CD14-positive monocyte (primary cell): ENCODE results near the gene OSBP2. TPM values are rescaled to one million over a fixed set of nuclear protein-coding genes. Genes with fewer than 3 reads are reported as not detected.

ENCODE experiments used
- DNase-seq, 3 donors: peaks; one replicate each; pipeline ENCODE4 v3.0.0-alpha.2; 2011 to 2022
- H2AFZ ChIP-seq: 2 replicates; pipeline ENCODE4 v1.6.0; 2012; ENCODE audit warnings: mild to moderate bottlenecking, low read depth, low read length, inconsistent platforms; ENCODE audit not compliant: insufficient read depth, poor library complexity, severe bottlenecking
- H3K27ac ChIP-seq, 2 donors: 1 replicate in 1 of 2; 2 replicates in 1 of 2; pipeline ENCODE4 v1.5.1; 2012 to 2013; ENCODE audit warnings: low read length in 2 of 2, control low read depth in 1 of 2, inconsistent platforms in 1 of 2, low read depth in 1 of 2, mild to moderate bottlenecking in 1 of 2
- H3K27me3 ChIP-seq, 2 donors: one replicate each; pipeline versions ENCODE4 v1.6.0 to v1.6.1; 2011 to 2013; ENCODE audit warnings: low read length in 2 of 2; ENCODE audit not compliant: control insufficient read depth in 2 of 2, insufficient read depth in 2 of 2
- H3K36me3 ChIP-seq, 2 donors: replicated peaks in 1 of 2; 1 replicate in 1 of 2; 2 replicates in 1 of 2; pipeline versions ENCODE4 v1.5.1 to v1.6.1; 2012 to 2013; ENCODE audit warnings: low read length in 2 of 2, control low read depth in 1 of 2, inconsistent platforms in 1 of 2, mild to moderate bottlenecking in 1 of 2; ENCODE audit not compliant: insufficient read depth in 2 of 2, control insufficient read depth in 1 of 2
- H3K4me1 ChIP-seq, 2 donors: 1 replicate in 1 of 2; 2 replicates in 1 of 2; pipeline versions ENCODE4 v1.5.1 to v1.6.1; 2012 to 2013; ENCODE audit warnings: low read length in 2 of 2, control low read depth in 1 of 2, inconsistent platforms in 1 of 2, mild to moderate bottlenecking in 1 of 2, moderate library complexity in 1 of 2; ENCODE audit not compliant: insufficient read depth in 2 of 2, control insufficient read depth in 1 of 2
- H3K4me2 ChIP-seq: replicated peaks from 2 replicates; pipeline ENCODE3; 2012; ENCODE audit warnings: low read length, moderate library complexity, mild to moderate bottlenecking; ENCODE audit not compliant: poor library complexity, severe bottlenecking; ENCODE audit errors: extremely low read depth
- H3K4me3 ChIP-seq, 3 experiments: fragments of 200-600 bp in 1 of 3; sonication (generic) in 1 of 3; replicated peaks in 1 of 3; 1 replicate in 2 of 3; 2 replicates in 1 of 3; pipeline ENCODE4 v1.5.1; 2011 to 2013; ENCODE audit warnings: low read length in 3 of 3, mild to moderate bottlenecking in 3 of 3, control low read depth in 2 of 3, low read depth in 2 of 3, inconsistent platforms in 1 of 3, moderate library complexity in 1 of 3
- H3K79me2 ChIP-seq: 2 replicates; pipeline ENCODE4 v1.6.0; 2012; ENCODE audit warnings: mild to moderate bottlenecking, control low read depth, inconsistent platforms, low read length, moderate library complexity; ENCODE audit not compliant: insufficient read depth
- H3K9ac ChIP-seq: 2 replicates; pipeline ENCODE4 v1.6.0; 2017; ENCODE audit warnings: low read length, mild to moderate bottlenecking; ENCODE audit not compliant: insufficient read depth, poor library complexity, severe bottlenecking
- H3K9me3 ChIP-seq, 2 donors: replicated peaks in 1 of 2; 1 replicate in 1 of 2; 2 replicates in 1 of 2; pipeline versions ENCODE4 v1.5.1 to v1.6.1; 2012 to 2013; ENCODE audit warnings: low read length in 2 of 2, control low read depth in 1 of 2; ENCODE audit not compliant: control insufficient read depth in 1 of 2, insufficient read depth in 1 of 2
- H4K20me1 ChIP-seq: 2 replicates; pipeline ENCODE4 v1.6.0; 2012; ENCODE audit warnings: mild to moderate bottlenecking, low read length, control low read depth, moderate library complexity; ENCODE audit not compliant: insufficient read depth
- H3K27ac Mint-ChIP-seq, 7 donors: one replicate each; pipeline ENCODE4 v1.8.0; 2020; ENCODE audit warnings: mild to moderate bottlenecking in 7 of 7, mixed read lengths in 7 of 7, moderate library complexity in 6 of 7, inconsistent platforms in 2 of 7
- H3K27me3 Mint-ChIP-seq, 3 donors: one replicate each; pipeline ENCODE4 v1.8.0; 2021 to 2022; ENCODE audit warnings: low read depth in 3 of 3, mild to moderate bottlenecking in 3 of 3, mixed read lengths in 3 of 3, moderate library complexity in 3 of 3, inconsistent platforms in 1 of 3
- H3K36me3 Mint-ChIP-seq, 2 donors: one replicate each; pipeline ENCODE4 v1.8.0; 2020; ENCODE audit warnings: mixed read lengths in 2 of 2, inconsistent platforms in 1 of 2, mild to moderate bottlenecking in 1 of 2
- H3K4me1 Mint-ChIP-seq: one replicate; pipeline ENCODE4 v1.8.0; 2020; ENCODE audit warnings: mild to moderate bottlenecking, mixed read lengths
- H3K4me3 Mint-ChIP-seq, 2 donors: one replicate each; pipeline ENCODE4 v1.8.0; 2020; ENCODE audit warnings: mild to moderate bottlenecking in 2 of 2, mixed read lengths in 2 of 2, moderate library complexity in 1 of 2
- H3K9me3 Mint-ChIP-seq, 7 donors: one replicate each; pipeline ENCODE4 v1.8.0; 2020 to 2022; ENCODE audit warnings: mixed read lengths in 7 of 7, mild to moderate bottlenecking in 6 of 7, moderate library complexity in 6 of 7, inconsistent platforms in 2 of 7
- CTCF ChIP-seq: fragments of 200-600 bp; IDR thresholded peaks from one replicate; pipeline ENCODE4 v1.8.0; 2022; ENCODE audit warnings: antibody characterized with exemption, mild to moderate bottlenecking
- WGBS: methylation state at CpG from one replicate; pipeline ENCODE4 v1.1.5; 2013; ENCODE audit warnings: missing lambda C conversion rate; ENCODE audit not compliant: insufficient coverage; 5-methylcytosine and 5-hydroxymethylcytosine counted together
- intact Hi-C, 2 donors: fragments of 100-400 bp; cut with micrococcal nuclease; formaldehyde crosslinking; loops; one replicate each; pipeline versions ENCODE4 v1.15.0 to v1.15.1; 2023
- polyA plus RNA-seq, 3 donors: library from polyadenylated mRNA; depleted of rRNA in 1 of 3; unstranded in 2 of 3; stranded (reverse) in 1 of 3; fragments of 300-500 nt in 2 of 3; fragments of >200 nt in 1 of 3; fragmentation: Illumina TruSeq in 2 of 3; gene quantifications; 1 replicate in 2 of 3; 2 replicates in 1 of 3; pipeline ENCODE4 v1.2.3, GENCODE V29; 2012 to 2021

The OSBP2 gene
- polyA plus RNA-seq, 3 donors, result 0.21 to 0.54 TPM; not detected in 1

DNA sequence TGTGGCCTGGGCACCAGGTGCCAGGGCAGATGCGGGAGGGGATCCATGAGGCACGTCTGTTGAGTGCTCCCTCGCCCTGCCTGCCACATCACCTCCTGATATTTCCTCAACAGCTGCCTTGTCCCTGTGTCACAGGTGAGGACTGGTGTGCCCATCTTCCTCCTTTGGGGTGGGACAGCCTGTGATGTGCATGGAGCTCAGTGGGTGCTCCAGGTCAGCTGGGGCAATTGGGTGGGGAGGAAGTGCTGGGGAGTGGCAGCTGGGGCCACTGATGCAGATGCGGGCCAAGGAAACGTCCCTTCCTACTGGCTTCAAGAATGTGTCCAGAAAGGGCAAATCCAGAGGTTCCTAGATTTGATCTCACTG is 190.3 kb downstream of the OSBP2 start:
- Histone ChIP-seq H3K79me2 (no peaks in the 10 kb centered on the region), H3K9me3 (no peaks in the 10 kb centered on the region), H3K4me2 (no peak overlapping the region), H3K4me3 (no peak overlapping the region), H3K9ac (no peak overlapping the region), H3K27me3 (no peaks in the 10 kb centered on the region), H3K36me3 (no peaks in the 10 kb centered on the region), H2AFZ (no peak overlapping the region), H3K4me1 (no peaks in the 10 kb centered on the region), H3K27ac (no peak overlapping the region), H4K20me1 (no peaks in the 10 kb centered on the region)
- Mint-ChIP-seq H3K27ac (peak overlapping the region in 1 of 7 donors; percentile 68), H3K4me1 (no peaks in the 10 kb centered on the region), H3K9me3 (no peaks in the 10 kb centered on the region), H3K4me3 (no peak overlapping the region), H3K36me3 (no peaks in the 10 kb centered on the region), H3K27me3 (peaks cover 0 to 5% (median 5%) of the 10 kb centered on the region in 3 donors)
- DNase-seq, result no peak
- no peak for TF ChIP-seq CTCF
- intact Hi-C loops, result no loop called here
- no CpG with 5 or more reads among the region's 5 CpGs for WGBS

- intact Hi-C loops, result no loop called here
- H3K4me3 ChIP-seq, result no peak overlapping the region
- WGBS, result 90% methylated on average over 9 of the region's 9 CpGs
- H3K9me3 Mint-ChIP-seq, result no peaks in the 10 kb centered on the region
- no peaks in the 10 kb centered on the region for H3K4me1 ChIP-seq
- H3K27me3 ChIP-seq, result no peaks in the 10 kb centered on the region
- TF ChIP-seq CTCF, result no peak
- no peak overlapping the region for H3K9ac ChIP-seq
- peaks cover 0 to 6% (median 2%) of the 10 kb centered on the region in 3 donors for H3K27me3 Mint-ChIP-seq
- H3K36me3 ChIP-seq, result no peaks in the 10 kb centered on the region
- no peaks in the 10 kb centered on the region for H3K79me2 ChIP-seq
- no peaks in the 10 kb centered on the region for H3K9me3 ChIP-seq
- no peak overlapping the region for H3K27ac Mint-ChIP-seq
- H3K4me3 Mint-ChIP-seq, result no peak overlapping the region
- H3K36me3 Mint-ChIP-seq, result no peaks in the 10 kb centered on the region
- H2AFZ ChIP-seq, result no peak overlapping the region
- DNase-seq, result no peak
- no peaks in the 10 kb centered on the region for H3K4me1 Mint-ChIP-seq
- H4K20me1 ChIP-seq, result no peaks in the 10 kb centered on the region
- H3K4me2 ChIP-seq, result no peak overlapping the region
- H3K27ac ChIP-seq, result no peak overlapping the region
Observed at GRCh38 chr22:30885591-30885990, 190.9 kb downstream of the OSBP2 start.
